ENCODE measurements around the gene GNAO1. TPM values are rescaled to one million over a fixed set of nuclear protein-coding genes. Genes with fewer than 3 reads are reported as not detected.
A peak's percentile ranks its signal among the peaks of the same experiment; 100 is the strongest.

Gene GNAO1
- total and polyA plus RNA-seq, 2 of the 13 experiments (the other 11 are each of a cell fraction or from before 2014, with no cell fraction given) = not detected

DNA sequence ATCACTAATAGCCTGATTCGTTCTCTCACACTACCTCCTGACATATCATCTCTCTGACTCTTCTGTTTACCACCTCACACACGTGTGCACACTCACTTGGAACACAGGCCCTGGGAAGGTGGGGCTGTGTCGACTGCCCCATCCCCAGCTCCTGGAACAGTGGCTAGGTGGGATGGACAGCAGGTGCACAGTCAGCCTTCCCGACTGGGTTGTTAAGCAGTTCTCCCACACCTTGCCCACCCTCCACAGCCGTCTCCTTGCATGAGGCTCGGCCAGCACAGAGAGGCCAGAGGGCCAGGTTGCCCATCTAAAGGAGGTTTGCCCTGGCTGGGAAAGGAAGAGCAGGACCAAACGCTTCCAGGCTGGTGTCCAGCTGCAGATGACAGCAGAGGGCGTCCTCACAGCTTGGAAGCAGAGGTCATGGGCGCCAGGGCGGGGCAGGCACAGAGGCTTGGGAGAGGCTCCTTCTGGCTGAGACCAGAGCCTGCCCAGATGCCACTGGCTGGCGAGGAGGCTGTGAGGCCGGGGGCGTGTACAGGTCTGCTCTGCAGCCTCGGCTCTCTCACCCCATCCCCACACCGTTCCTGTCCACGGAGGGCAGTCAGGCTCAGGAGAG lies 141.3 kb downstream of the GNAO1 start (continued):
- TF ChIP-seq ISL2 (CRISPR knock-in tag; IDR thresholded peaks at IDR 0.05) (no peak), AGO1 (IDR thresholded peaks at IDR 0.05; ENCODE audit: low read depth, low read length, poor library complexity, severe bottlenecking) (no peak), ZBTB1 (CRISPR knock-in tag; IDR thresholded peaks at IDR 0.05; ENCODE audit: borderline replicate concordance) (no peak), MEIS1 (CRISPR knock-in tag; IDR thresholded peaks at IDR 0.05; ENCODE audit: borderline replicate concordance) (no peak), KAT8 (CRISPR knock-in tag; IDR thresholded peaks at IDR 0.05) (peak; percentile 32; the same call in 1 of the 2 replicates), ATAD3A (CRISPR knock-in tag; IDR thresholded peaks at IDR 0.05) (no peak), STAT6 (CRISPR knock-in tag; IDR thresholded peaks at IDR 0.05; ENCODE audit: borderline replicate concordance) (no peak), ZMAT3 (CRISPR knock-in tag; conservative IDR thresholded peaks at IDR 0.05) (no peak), NR2F6 (IDR thresholded peaks at IDR 0.05) (peak; percentile 62; the same call in 1 of the 2 replicates), NR2F6 (CRISPR knock-in tag; IDR thresholded peaks at IDR 0.05) (peak; percentile 91), ZNF800 (CRISPR knock-in tag; IDR thresholded peaks at IDR 0.05) (no peak), TEAD2 (CRISPR knock-in tag; IDR thresholded peaks at IDR 0.05) (no peak), POLR2A (IDR thresholded peaks at IDR 0.05; ENCODE audit: insufficient read depth in 1 of 2, low read depth in 2 of 2, low read length in 2 of 2) (no peak), ZUFSP (CRISPR knock-in tag; IDR thresholded peaks at IDR 0.05; ENCODE audit: borderline replicate concordance) (no peak)
- TF ChIP-seq, protein P1, sequence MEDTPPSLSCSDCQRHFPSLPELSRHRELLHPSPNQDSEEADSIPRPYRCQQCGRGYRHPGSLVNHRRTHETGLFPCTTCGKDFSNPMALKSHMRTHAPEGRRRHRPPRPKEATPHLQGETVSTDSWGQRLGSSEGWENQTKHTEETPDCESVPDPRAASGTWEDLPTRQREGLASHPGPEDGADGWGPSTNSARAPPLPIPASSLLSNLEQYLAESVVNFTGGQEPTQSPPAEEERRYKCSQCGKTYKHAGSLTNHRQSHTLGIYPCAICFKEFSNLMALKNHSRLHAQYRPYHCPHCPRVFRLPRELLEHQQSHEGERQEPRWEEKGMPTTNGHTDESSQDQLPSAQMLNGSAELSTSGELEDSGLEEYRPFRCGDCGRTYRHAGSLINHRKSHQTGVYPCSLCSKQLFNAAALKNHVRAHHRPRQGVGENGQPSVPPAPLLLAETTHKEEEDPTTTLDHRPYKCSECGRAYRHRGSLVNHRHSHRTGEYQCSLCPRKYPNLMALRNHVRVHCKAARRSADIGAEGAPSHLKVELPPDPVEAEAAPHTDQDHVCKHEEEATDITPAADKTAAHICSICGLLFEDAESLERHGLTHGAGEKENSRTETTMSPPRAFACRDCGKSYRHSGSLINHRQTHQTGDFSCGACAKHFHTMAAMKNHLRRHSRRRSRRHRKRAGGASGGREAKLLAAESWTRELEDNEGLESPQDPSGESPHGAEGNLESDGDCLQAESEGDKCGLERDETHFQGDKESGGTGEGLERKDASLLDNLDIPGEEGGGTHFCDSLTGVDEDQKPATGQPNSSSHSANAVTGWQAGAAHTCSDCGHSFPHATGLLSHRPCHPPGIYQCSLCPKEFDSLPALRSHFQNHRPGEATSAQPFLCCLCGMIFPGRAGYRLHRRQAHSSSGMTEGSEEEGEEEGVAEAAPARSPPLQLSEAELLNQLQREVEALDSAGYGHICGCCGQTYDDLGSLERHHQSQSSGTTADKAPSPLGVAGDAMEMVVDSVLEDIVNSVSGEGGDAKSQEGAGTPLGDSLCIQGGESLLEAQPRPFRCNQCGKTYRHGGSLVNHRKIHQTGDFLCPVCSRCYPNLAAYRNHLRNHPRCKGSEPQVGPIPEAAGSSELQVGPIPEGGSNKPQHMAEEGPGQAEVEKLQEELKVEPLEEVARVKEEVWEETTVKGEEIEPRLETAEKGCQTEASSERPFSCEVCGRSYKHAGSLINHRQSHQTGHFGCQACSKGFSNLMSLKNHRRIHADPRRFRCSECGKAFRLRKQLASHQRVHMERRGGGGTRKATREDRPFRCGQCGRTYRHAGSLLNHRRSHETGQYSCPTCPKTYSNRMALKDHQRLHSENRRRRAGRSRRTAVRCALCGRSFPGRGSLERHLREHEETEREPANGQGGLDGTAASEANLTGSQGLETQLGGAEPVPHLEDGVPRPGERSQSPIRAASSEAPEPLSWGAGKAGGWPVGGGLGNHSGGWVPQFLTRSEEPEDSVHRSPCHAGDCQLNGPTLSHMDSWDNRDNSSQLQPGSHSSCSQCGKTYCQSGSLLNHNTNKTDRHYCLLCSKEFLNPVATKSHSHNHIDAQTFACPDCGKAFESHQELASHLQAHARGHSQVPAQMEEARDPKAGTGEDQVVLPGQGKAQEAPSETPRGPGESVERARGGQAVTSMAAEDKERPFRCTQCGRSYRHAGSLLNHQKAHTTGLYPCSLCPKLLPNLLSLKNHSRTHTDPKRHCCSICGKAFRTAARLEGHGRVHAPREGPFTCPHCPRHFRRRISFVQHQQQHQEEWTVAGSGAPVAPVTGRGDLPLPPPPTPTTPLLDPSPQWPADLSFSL (CRISPR knock-in tag; IDR thresholded peaks at IDR 0.05) = no peak
- TF ChIP-seq, protein P2, sequence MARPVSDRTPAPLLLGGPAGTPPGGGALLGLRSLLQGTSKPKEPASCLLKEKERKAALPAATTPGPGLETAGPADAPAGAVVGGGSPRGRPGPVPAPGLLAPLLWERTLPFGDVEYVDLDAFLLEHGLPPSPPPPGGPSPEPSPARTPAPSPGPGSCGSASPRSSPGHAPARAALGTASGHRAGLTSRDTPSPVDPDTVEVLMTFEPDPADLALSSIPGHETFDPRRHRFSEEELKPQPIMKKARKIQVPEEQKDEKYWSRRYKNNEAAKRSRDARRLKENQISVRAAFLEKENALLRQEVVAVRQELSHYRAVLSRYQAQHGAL (CRISPR knock-in tag; IDR thresholded peaks at IDR 0.05; ENCODE audit: not compliant biosample characterization) = no peak

All from HepG2 (cell line).